NCI-H1436 treated with DMSO at 0.1 percent for 48 hours (cell line): ENCODE data around the gene TBR1.

ENCODE experiments used
- DNase-seq: peaks from one replicate; lab custom pipeline; 2025; lab: John Stamatoyannopoulos, UW

The TBR1 gene

GRCh38 chr2:161415034-161415986, 787 bp upstream of the TBR1 start:
- DNase-seq = no peak

- DNase-seq = no peak
Measured at GRCh38 chr2:161416708-161417437, 776 bp downstream of the TBR1 start.

- no peak for DNase-seq
Measured at GRCh38 chr2:161417438-161418274, 1.6 kb downstream of the TBR1 start.

GRCh38 chr2:161418275-161418714, 2.2 kb downstream of the TBR1 start:
- DNase-seq = no peak

GRCh38 chr2:161418715-161419637, 2.9 kb downstream of the TBR1 start:
- DNase-seq = no peak

GRCh38 chr2:161419638-161420190, 3.6 kb downstream of the TBR1 start:
- no peak for DNase-seq

- no peak for DNase-seq
Measured at GRCh38 chr2:161420406-161421074, 4.4 kb downstream of the TBR1 start.

GRCh38 chr2:161421686-161422085, 5.6 kb downstream of the TBR1 start:
- DNase-seq = no peak

GRCh38 chr2:161422816-161423403, 6.8 kb downstream of the TBR1 start:
- DNase-seq = no peak

GRCh38 chr2:161423421-161424393, 7.6 kb downstream of the TBR1 start:
- no peak for DNase-seq

- DNase-seq = no peak
Measured at GRCh38 chr2:161424394-161424769, 8.3 kb downstream of the TBR1 start.

GRCh38 chr2:161424891-161425727, 9.0 kb downstream of the TBR1 start:
- no peak for DNase-seq

GRCh38 chr2:161425728-161426454, 9.8 kb downstream of the TBR1 start:
- no peak for DNase-seq

GRCh38 chr2:161426455-161426921, 10.4 kb downstream of the TBR1 start:
- DNase-seq = no peak

GRCh38 chr2:161426922-161427663, 11.0 kb downstream of the TBR1 start:
- no peak for DNase-seq
